ENCODE data around the gene SLC40A1.

SLC40A1 gene

DNA sequence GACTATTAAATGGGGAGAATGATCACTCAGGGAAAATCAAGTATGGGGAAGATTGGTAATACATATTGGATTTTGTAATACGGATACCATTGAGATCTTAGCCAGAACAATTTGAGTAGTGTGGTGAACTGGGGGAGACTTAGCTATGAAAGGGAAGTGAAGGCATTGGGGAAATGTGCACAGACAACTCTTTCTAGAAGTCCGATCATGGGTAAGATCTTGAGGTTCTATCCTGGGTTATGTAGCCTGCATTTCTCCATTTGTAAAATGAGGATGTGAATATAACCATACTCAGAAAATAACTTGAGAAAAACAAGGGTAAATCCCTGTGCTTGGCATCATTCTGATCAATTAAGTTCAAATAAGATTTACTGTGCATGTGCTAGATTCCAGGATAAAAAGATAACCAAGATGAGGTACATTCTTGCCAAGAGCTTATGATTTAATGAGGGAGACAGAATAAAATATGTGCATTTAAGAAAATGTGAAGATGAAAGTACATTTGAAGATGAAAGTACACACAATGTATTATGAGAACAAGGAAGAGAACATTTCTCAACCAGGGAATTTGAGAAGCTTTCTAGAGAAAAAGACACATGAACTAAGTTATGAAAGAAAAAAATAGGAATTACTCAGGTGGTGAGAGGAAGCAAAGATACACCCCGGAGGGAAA, 49.5 kb downstream of the SLC40A1 start:
- no peak for TF ChIP-seq CTCF (IDR thresholded peaks at IDR 0.05; ENCODE audit: low read depth, low read length)
- TF ChIP-seq, protein P1, sequence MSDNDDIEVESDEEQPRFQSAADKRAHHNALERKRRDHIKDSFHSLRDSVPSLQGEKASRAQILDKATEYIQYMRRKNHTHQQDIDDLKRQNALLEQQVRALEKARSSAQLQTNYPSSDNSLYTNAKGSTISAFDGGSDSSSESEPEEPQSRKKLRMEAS (IDR thresholded peaks at IDR 0.05; ENCODE audit: low read depth, low read length) = no peak
- no peak for TF ChIP-seq POLR2A (IDR thresholded peaks at IDR 0.05; ENCODE audit: extremely low read depth, insufficient read length)
- TF ChIP-seq MYC (IDR thresholded peaks at IDR 0.05; ENCODE audit: low read depth, low read length) = no peak
- H3K4me3 ChIP-seq (ENCODE audit: low read depth, low read length) = no peak overlapping the region
- DNase-seq (ENCODE audit: low read depth) = no peak

GRCh38 chr2:189528617-189529016, 52.0 kb downstream of the SLC40A1 start:
- H3K4me3 ChIP-seq (ENCODE audit: low read depth, low read length) = no peak overlapping the region
- no peak for DNase-seq (ENCODE audit: low read depth)
- no peak for TF ChIP-seq POLR2A (IDR thresholded peaks at IDR 0.05; ENCODE audit: extremely low read depth, insufficient read length)
- TF ChIP-seq, protein P1 (IDR thresholded peaks at IDR 0.05; ENCODE audit: low read depth, low read length) = no peak
- no peak for TF ChIP-seq CTCF (IDR thresholded peaks at IDR 0.05; ENCODE audit: low read depth, low read length)
- TF ChIP-seq MYC (IDR thresholded peaks at IDR 0.05; ENCODE audit: low read depth, low read length) = no peak

DNA sequence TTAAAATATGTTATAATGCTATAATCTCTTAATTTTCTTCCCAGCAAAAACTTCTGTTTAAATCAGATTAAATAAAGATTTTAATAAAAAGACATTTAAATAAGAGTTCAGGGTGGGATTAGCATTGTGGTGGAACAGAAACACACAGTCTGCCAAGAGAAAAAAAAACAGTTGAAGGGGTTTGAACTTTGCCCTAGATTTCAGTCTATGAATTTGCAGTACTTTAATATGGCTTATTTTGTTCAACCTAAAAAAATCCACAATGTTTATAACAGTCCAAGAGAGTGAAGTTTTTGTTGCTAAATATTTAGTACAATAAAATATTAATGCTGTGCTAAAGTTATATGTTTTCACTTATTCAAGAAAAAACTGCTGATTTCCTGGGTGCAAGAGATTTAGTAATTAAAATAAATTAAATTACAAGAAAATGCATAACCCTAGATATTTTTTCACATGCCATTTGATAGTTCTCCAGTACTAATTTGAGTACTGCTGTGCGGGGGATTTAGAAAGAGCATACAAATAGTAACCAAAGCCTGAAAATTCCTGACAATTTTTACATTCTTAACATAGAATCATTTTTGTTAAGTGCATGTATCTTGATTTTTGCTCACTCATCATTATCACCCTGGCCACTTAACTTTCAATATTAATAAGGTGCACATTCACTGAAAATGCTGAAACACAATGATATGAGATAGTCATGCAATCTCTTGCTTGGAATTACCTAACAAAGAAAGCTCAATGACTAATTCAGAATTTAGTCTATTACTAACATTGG, 52.6 kb downstream of the SLC40A1 start:
- TF ChIP-seq CTCF (IDR thresholded peaks at IDR 0.05; ENCODE audit: low read depth, low read length) (no peak), MYC (IDR thresholded peaks at IDR 0.05; ENCODE audit: low read depth, low read length) (no peak), POLR2A (IDR thresholded peaks at IDR 0.05; ENCODE audit: extremely low read depth, insufficient read length) (no peak)
- TF ChIP-seq, protein P1 (IDR thresholded peaks at IDR 0.05; ENCODE audit: low read depth, low read length) = no peak
- no peak for DNase-seq (ENCODE audit: low read depth)
- H3K4me3 ChIP-seq (ENCODE audit: low read depth, low read length) = no peak overlapping the region

DNA sequence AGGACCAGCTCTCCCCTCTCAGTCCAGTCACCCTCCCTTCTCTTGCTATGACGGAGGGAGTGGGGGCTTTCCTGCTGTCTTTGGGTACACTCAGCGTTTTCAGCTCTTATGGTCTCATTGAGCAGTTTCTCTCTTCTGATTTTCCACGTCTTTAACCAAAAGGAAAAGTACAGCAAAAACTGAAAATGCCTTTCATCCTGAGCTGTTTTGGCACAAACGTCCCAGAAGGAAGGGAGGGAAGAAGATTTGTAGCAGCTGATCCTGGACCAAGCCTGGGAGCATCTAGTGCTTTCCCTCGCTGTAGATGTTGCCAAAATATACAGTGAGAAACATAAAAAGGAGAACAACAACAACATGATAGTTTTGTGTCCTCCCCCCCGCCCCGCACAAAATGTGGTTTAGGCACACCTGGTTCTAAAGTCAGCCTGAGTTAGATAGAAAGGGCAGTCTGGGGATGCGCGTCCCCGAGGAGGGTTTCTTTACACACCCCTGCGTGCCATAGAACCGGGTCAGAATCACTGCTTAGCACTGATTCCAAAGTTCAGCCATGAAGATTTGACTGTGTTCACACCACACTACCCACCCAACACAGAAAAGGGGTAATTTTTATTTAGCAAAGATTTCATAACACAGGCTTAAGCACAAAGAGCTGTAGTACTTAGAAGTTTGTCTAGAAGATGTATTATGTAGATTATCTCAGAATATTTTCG, 53.4 kb downstream of the SLC40A1 start:
- TF ChIP-seq, protein P1 (IDR thresholded peaks at IDR 0.05; ENCODE audit: low read depth, low read length) = no peak
- TF ChIP-seq CTCF (IDR thresholded peaks at IDR 0.05; ENCODE audit: low read depth, low read length) (no peak), MYC (IDR thresholded peaks at IDR 0.05; ENCODE audit: low read depth, low read length) (no peak), POLR2A (IDR thresholded peaks at IDR 0.05; ENCODE audit: extremely low read depth, insufficient read length) (no peak)
- DNase-seq (ENCODE audit: low read depth) = no peak
- no peak overlapping the region for H3K4me3 ChIP-seq (ENCODE audit: low read depth, low read length)

- DNase-seq (ENCODE audit: low read depth) = no peak
- TF ChIP-seq MYC (IDR thresholded peaks at IDR 0.05; ENCODE audit: low read depth, low read length) (no peak), POLR2A (IDR thresholded peaks at IDR 0.05; ENCODE audit: extremely low read depth, insufficient read length) (no peak), CTCF (IDR thresholded peaks at IDR 0.05; ENCODE audit: low read depth, low read length) (no peak)
- TF ChIP-seq, protein P1 (IDR thresholded peaks at IDR 0.05; ENCODE audit: low read depth, low read length) = no peak
Measured at GRCh38 chr2:189526241-189526640, 54.3 kb downstream of the SLC40A1 start.

More at GRCh38 chr2:189526241-189526640, 54.3 kb downstream of the SLC40A1 start:
- no peak overlapping the region for H3K4me3 ChIP-seq (ENCODE audit: low read depth, low read length)

All from NB4 (cell line).